ENCODE data around the gene OSTF1.

OSTF1 gene

DNA sequence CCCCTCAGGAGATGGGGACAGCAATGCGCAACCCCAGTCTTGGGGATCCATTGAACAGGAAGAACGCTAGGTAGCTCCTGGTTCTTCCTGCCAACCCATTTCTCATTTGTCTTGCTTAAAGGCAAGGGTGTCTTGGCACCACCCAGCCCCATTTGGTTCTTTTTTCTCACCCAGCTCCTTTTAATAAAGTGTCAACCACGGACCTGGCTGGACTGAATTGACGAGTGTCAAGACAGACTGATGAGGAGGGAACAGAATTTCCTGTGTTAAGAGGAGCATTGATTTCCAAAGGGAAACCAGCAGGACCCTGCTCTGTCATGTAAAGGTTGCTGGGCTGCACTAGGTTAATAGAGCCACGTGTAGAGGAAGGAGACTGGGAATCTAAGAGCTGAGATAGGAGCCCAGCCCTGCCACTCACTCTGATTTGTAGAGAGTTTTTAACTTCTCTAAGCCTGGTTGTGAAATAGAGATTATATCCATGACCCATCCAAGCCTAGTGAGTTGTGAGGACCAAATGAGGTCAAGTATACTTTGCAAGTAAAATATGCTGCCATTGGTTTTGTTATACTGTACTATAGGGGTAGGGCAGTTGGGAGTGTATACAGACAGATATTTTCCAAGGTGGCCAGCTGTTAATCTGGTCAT is 33.7 kb downstream of the OSTF1 start:
- no peak for DNase-seq (ENCODE audit: low spot score)

DNA sequence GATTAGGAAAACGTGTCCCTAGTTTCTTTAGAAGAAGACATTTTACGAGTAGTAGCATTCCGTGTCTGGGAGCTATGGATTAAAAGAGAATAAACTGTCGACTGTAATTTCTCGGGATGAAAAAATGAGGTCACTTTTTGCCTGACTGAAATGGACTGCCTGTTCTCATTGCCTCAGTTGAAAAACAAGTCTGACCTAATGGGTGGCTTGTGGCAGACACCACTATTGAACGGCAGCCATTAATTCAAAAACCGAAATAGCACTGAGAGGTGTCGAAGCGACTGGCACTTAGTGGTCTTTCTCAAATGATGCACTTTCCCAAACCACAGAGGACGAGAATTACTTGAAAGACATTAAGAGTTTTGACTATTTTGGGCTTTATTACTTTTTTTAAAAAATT is 35.4 kb downstream of the OSTF1 start:
- DNase-seq (ENCODE audit: low spot score): no peak

DNA sequence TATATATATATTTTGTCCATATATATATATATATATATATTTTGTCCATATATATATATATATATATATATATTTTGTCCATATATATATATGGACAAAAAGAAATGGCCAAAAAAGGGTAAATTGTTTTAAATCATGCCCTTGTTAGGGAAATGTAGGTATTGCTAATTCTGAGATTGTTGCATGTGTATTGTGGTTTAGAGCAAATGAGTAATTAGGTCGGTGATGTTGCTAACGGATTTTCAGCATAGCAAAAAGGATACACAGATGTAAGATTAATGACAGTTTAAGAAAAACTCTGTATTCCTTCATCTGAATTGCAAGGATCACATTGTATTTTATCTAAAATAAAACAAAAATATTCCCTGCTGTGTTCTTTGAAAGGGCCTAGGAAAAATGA is 40.2 kb downstream of the OSTF1 start:
- DNase-seq (ENCODE audit: low spot score): no peak

DNA sequence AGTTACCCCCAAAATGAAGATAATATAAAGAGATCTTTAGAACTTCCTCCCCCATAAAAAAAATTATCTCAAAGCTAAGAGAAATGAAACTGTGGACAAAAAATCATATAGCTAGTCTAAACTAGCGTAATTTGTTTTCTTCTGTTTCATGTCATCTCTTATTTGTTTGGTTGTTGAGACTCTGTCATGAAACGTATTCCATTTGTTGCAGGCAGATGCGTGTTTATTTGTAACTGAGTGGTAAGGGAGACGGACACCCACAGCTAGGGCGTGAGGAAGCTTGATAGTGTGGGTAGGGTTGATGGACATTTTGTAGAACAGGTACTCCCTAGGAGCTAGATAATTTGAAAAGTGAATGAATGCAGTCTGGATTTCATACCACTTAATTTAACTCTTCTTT is 41.9 kb downstream of the OSTF1 start:
- no peak for DNase-seq (ENCODE audit: low spot score)

DNA sequence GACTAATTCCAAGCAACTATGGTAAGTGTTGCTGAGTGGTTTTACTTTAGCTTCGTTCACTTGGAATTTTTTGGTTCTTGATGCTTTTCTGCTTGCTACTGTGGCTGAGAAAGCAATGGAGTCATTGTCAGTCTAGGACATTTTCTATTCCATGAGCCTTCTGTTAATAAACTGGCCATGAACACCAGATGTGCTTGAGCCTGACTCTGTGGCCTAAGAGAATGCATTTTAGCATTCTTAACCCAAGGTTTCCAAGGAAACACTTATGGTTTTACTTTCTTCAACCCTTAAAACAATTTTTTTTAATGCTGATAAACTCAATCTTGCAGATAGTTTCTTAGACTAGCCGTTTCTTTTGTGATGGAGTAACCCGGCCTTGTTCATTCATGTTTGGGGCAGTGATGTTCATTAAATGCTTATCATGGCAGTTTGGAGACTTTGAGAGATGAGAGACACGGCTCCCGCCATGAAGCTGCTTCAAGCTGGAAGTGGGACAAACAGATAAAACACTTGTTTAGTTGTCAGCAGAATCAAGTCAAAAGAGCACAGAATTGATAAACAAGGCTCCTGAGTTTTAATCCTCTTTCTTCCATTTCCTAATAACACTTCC is 42.4 kb downstream of the OSTF1 start:
- no peak for DNase-seq (ENCODE audit: low spot score)

DNA sequence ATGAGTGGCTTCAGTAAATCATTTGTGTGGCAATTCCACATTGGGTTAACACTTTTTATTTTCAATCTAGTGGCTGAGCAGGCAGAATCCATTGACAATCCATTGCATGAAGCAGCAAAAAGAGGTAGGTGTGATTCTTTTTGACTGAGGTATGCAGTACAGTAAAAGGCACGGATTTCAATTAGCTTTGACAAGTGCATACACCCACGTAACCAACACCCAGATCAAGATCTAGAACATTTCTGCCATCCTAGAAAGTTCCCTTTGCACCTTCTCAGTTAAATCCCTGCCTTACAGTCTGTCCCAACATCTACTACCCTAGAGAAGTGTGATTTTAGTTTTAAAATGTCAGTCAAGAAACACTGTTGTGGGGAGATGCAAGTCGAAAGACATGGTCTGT is 43.4 kb downstream of the OSTF1 start:
- DNase-seq (ENCODE audit: low spot score): no peak

DNA sequence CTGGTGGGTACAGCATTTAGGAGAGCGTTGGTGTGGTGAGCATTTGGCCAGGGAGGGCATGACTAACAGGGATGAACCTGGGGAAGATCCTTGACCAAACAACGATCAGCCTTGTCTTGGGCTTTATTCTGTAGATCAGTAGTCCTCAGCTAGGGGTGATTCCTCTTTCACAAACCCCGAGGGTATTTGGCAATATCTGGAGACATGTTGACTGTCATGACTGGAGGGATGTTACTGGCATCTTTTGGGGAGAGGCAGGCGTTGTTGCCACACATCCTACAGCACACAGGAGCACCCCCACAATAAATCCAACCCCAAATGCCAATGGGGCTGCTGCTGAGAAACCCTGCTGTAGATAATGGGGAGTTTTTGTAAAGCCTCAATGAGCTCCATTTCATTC is 43.9 kb downstream of the OSTF1 start:
- no peak for DNase-seq (ENCODE audit: low spot score)

DNA sequence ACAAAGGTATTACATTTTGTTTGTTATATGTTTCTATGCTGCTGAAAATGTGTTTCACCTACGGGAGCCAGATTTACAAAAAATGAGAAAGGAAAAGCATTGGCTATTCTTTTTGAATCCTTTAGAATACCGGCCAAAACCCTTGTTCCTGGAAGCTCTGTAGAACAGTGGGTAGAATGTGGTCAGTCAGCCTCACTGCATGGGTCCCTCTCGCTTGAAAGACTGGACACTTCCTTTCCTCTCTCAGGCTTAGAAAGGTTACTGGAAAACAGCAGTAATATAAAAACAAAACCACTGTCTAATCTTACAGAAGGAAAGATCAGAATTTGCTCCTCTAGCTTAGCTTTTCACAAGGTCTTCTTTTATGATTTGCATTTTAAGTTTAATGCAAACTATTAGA is 45.1 kb downstream of the OSTF1 start:
- DNase-seq (ENCODE audit: low spot score): no peak

DNA sequence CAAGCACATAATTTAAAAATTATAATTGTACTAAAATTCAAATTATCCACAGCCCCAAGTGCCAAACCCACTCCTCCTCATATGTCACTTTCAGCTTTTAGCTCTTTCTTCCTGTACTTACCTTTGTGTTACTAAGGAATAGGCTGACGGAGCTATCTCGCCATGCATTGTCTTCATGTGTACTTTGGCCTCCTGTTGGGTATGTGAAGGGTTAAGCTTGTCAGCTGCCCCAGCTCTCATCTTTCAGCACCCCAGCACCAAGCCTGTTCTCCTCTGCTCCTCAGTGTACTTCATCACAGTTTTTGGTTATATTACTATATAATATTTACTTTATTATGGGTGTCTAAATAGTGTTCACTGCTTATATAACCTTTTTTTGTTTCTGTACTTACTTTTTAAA is 46.2 kb downstream of the OSTF1 start:
- no peak for DNase-seq (ENCODE audit: low spot score)

DNA sequence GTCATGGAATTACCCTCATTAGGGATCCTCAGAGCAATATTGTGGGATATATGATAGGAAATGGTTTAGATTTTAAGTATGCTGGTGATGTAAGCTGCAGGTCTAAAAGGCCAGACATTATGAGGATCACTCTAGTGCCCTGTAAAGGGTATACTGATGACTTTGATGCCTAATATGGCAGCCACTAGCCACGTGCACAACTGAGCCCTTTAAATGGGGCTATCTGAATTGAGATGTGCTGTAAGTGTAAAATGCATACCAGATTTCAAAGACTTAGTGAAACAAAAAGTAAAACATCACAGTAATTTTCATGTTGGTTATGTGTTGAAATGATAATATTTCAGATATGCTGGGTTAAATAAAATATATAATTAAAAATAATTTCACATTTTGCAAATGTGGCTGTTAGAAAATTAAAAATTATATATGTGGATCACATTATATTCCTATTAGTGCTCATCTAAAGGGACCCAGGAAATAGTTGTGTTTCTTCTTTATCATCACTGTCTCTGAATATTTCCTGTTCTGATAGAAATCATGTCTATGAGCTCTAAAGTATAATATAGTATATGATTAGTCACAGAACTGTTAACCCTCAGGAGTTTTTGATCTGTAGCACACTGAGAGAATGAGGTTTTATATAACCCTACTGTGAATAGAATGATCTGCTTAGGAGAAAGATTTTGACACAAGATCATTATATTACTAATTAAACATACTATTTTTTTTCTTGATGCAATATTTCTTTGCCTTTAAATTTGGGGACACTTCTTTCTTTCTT is 50.1 kb downstream of the OSTF1 start:
- DNase-seq (ENCODE audit: low spot score): no peak

DNA sequence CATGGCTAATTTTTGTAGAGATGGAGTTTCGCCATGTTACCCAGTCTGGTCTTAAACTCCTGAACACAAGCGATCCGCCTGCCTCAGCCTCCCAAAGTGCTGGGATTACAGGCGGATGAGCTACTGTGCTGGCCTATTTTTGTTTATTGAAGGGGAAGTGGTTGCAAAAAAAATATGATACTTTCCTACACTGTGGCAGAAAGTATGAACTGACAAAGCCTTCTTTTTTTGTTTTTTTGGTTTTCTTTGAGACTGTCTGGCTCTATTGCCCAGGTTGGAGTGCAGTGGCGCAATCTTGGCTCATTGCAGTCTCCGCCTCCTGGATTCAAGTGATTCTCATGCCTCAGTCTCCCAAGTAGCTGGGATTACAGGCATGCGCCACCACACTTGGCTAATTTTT is 50.9 kb downstream of the OSTF1 start:
- no peak for DNase-seq (ENCODE audit: low spot score)

DNA sequence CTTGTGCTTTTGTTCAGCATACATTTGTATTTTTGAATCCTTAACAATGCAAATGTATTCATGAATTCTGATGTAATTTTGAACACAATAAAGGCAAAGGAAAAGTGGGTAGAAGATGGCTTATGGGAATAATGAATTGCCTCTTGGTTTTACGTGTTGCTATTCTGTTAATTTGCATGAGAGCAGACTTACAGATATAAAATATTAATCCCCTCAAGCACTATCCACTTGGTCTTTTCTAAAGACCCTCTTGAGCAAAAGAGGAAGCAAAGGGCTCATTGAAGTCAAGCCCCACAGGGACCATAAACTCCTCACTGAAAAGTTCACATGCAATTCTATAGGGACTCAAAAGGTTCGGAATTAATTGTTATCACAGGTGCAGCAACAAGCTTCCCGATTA is 51.9 kb downstream of the OSTF1 start:
- DNase-seq (ENCODE audit: low spot score): no peak

DNA sequence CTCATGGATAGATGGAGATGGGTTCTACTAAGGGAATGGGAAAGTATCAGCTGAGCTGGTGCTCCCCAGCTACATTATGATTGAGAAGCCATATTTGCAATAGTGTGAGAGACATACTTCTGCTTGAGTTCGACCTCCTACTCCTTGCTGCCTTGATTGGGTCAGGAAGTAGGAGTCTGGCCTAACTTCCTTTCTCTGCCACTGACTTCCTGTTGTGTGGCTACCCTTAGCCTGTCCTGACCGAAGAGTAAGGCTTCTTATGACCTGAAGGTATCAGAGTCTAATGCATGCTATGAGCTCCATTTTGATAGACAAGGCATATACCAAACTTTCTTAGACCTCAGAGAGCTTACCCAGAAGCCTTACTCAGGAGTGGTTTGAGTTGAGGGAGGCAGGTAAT is 53.9 kb downstream of the OSTF1 start:
- no peak for DNase-seq (ENCODE audit: low spot score)

DNA sequence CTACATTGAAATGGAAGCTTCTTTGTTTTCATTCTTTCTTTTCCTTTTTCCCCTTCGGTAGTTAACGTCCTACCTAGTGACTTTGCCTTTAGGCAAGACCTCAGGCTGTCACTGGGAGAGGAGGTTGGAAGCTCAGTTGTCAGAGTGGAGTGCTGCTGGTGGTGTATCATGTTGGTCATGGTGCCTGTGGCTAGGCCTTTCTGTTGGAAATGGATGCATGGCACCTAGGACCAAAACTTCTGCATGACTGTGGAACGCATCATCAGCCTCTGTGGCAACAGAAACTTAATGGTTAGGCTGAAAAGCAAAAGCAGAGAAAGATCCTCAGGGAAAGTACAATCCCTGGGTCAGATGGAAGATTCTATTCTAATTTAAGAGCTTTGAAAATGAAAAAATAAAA is 57.9 kb downstream of the OSTF1 start:
- DNase-seq (ENCODE audit: low spot score): no peak

DNA sequence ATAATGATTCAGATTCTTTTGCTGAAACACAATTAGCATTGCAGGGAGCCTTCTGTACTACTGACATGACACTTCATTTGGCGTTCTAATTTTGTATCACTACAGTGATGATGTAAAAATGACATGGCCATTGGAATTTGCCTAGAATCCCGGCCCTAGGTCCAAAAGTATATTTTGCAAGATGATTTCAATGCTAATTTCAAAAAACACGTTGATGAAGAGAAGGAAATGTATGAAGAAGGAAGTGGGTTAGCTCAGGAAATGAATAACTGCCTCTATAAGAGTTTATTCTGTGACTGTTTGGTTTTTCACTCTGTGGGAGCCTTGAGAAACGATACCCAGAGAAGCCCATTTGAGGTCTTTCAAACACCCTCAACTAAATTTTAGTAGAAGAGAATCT is 59.3 kb downstream of the OSTF1 start:
- no peak for DNase-seq (ENCODE audit: low spot score)

DNA sequence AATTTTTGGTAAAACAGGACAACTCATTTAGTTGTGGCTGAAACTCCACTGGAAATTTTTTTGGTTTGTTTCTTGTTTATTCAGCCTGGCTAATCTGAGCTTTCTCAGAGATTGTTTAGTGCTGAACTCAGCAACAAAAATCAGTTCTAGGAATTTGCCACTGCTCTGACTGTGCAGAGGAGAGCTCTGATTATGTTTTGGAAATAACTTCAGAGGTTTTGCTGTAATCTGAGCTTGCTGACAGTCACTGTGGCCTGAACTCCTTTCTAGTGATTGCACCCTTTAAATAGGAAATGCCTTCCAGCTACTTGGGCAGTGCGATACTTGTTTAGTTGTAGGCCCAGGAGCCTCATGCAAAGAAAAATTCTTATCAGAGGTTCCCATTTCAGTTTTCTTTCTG is 60.2 kb downstream of the OSTF1 start:
- no peak for DNase-seq (ENCODE audit: low spot score)

DNA sequence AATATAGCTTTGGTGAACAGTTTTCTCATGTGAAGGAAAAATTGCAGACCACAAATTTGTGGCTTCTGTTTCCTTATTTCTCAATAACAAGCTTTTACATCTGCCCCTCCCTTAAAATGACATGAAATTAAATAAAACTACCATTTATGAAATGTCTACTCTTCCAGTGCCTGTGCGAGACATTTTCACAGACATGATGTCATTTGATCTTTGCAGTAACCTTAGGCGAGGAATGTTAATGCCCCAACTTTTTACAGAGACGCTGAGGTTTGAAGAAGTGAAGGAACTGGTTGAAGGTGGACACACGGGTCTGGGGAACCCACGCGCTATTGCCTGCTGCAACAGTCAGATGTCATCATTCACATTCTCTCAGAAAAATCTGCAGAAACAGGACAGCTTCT is 61.5 kb downstream of the OSTF1 start:
- no peak for DNase-seq (ENCODE audit: low spot score)

DNA sequence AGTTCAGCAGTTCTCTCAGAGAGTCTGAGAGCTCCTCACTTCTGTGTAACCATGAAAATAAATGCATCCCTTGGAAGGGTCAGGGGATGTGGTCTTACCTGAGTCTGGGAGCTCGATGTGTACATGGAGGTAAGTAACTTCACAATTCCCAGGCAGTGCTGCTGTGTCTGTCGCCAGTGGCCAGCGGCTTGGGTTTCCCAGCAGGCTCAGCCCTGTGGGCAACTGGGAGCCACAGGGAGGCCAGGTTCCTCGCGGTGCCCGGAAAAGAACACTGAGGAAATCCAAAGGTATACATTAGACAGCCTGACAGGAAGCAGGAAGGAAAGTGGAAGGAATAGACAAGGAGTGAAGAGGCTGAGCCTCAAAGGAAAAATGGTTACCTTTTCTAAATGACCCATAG is 62.2 kb downstream of the OSTF1 start:
- DNase-seq (ENCODE audit: low spot score): no peak

DNA sequence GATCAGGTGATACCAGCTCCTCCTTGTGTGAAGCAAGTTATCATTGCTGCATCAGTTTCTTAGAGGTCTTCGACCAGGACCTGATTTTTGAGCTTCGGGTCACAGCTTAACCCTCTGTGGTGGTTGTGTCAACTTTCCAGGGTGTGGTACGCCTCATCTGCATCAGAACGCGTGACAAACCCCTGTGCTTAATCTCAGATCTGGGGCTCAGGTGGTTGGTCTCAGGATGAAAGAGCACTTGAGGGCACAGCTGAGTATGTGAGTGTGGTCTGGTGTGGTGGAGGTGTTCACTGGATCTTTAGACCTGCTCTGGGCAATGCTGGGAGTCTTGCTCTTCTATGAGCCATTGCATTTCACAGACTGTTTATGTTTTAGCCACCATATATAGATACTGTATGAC is 64.1 kb downstream of the OSTF1 start:
- DNase-seq (ENCODE audit: low spot score): no peak

DNA sequence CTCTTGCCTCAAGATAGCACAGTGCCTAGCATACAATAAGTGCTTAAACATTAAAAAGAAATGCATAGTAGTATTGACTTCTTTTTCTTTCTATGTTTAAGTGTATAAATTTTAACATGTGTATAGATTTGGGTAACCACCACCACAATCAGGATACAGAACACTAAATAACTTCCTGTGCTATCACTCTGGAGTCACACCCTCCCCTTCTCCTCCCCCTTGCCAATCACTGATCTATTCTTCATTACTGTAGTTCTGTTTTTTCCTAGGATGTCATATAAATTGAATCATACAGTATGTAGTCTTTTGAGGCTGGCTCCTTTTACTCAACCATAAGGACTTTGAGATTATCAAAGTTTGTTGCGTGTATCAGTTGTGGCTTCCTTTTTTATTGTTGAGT is 68.5 kb downstream of the OSTF1 start:
- DNase-seq (ENCODE audit: low spot score): no peak

DNA sequence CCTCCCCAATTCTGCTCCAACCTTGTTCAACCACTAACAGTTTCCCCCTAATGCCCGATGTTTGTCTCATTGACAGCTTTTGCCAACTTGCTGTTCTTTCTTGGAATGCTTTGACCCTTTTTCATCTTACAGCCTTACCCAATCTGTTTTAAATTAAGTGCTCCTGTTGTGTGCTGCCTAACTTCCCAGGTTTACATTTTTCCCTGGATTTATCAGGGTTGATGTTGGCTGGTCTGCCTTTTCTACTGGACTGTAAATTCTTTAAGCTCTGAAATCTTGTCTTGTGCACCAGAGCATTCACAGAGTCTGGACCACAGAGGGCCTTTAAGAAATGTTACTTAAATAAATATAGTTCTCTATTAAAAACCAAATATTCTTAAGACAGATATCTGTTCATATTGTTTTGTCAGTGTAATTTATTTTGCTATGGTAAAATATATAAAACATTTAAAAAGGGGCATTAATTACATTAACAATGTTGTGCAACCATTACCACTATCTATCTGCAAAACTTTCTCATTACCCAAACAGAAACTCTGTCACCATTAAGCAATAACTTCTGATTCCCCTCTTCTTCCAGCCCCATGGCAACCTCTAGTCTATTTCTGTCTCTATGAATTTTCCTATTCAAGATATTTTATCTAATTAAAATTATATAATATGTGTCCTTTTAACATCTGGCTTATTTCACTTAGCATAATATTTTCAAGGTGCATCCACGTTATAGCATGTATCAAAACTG is 73.0 kb downstream of the OSTF1 start:
- no peak for DNase-seq (ENCODE audit: low spot score)

DNA sequence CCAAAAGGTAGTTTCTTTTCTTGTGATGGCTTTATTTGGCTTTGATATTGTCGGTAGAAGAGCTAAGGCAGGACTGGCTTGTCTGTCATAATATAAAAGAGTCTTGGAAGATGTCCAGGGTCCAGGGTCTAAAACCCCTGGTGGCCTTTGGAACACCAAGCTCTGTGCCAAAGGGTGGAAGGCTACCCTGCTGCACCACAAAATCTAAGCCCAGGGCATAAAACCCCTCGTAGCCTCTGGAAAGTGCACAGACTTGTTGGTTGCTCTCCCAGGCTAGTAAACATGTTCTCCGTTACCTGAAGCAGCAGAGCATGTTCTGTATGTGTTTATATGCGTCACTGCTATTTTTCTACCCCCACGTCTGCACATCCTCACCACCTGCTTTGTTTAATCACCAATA is 75.5 kb downstream of the OSTF1 start:
- no peak for DNase-seq (ENCODE audit: low spot score)

DNA sequence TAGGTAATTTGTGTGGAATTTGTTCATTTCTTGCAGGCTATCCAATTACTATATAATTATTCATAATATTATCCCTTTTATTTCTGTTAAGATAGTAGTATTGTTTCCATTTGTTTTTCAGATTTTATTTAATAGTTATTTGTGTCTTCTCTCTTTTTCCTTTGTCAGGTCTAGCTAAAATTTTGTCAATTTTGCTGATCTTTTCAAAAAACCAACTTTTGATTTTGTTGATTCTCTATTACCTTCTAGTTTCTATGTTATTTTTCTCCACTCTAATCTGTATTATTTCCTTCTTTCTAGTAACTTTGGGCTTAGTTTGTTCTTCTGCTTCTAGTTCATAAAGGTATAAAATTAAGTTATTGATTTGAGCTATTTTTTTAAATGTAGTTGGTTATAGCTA is 76.3 kb downstream of the OSTF1 start:
- no peak for DNase-seq (ENCODE audit: low spot score)
